ENCODE data around the gene ENOX1.

The ENOX1 gene

DNA sequence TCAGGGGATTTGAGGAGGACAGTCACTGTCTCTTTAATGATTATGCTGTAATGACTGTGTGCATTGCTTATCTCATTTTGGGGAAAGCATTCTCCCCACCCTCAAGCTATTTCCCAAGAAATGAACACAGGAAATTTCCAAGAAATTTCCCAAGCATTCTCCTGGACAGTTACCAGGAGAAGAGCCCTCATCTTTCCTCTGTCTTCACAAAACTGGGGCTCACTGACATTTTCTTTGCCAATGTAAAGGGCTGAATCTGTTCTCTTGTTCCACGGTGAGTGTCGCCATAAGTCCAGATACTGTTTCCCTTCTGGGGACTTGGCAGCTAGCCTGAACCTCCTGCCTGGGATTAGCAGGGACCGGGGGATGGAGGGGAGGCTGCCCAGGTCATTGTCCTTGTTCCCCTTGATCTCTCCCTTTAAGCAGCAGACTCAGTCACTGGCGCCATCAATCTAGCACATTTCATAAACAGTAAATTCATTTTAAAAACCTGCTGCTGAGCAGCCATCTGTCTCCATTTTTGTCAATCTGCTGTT lies 590.6 kb downstream of the ENOX1 start:
- H3K4me3 ChIP-seq (ENCODE audit: low read depth, low read length), result no peak overlapping the region
- TF ChIP-seq, protein P1, sequence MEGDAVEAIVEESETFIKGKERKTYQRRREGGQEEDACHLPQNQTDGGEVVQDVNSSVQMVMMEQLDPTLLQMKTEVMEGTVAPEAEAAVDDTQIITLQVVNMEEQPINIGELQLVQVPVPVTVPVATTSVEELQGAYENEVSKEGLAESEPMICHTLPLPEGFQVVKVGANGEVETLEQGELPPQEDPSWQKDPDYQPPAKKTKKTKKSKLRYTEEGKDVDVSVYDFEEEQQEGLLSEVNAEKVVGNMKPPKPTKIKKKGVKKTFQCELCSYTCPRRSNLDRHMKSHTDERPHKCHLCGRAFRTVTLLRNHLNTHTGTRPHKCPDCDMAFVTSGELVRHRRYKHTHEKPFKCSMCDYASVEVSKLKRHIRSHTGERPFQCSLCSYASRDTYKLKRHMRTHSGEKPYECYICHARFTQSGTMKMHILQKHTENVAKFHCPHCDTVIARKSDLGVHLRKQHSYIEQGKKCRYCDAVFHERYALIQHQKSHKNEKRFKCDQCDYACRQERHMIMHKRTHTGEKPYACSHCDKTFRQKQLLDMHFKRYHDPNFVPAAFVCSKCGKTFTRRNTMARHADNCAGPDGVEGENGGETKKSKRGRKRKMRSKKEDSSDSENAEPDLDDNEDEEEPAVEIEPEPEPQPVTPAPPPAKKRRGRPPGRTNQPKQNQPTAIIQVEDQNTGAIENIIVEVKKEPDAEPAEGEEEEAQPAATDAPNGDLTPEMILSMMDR (IDR thresholded peaks at IDR 0.05; ENCODE audit: insufficient read depth, low read depth, low read length, missing control alignments), result no peak
- no peak for DNase-seq (ENCODE audit: low read depth)

DNA sequence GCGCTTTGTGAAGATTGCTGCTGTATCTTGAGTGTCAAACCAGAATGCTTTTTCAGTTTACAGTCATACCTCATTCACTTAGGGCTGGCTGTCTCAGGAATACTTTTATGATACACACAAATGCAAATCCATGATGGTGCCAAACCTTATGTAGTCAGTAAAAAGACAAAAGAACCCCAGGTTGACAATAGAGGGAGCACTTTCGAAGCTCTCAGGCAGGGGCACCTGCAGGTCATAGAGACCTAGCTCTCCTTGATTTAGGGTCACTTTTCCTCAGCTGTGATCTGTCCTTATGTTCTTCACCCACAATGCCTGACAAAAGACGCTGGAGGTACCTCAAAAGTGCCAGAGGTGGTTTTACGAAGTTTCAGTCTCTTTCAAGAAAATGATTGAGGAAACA lies 591.2 kb downstream of the ENOX1 start:
- DNase-seq (ENCODE audit: low read depth), result peak; percentile 21
- H3K4me3 ChIP-seq (ENCODE audit: low read depth, low read length), result no peak overlapping the region
- TF ChIP-seq, protein P1 (IDR thresholded peaks at IDR 0.05; ENCODE audit: insufficient read depth, low read depth, low read length, missing control alignments), result peak; percentile 29

DNA sequence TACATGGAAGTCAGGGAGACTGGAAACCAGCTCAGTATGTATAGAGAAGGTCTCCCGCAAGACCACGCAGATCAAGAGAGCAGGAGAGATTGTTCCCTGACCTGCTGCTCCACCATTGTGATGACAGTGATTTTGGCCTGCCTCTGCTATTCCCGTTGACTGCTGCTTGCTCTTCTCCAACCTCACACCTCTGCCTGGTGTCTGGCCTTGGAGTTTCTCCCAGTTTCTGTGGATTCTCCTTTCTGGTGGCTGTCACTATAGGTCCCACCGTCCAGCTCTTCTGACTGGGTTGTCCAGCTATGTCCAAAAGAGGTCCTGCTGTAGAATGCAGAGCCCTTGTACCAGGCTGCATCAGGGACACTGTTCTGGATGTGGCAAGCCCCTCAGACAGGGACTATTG lies 591.7 kb downstream of the ENOX1 start:
- TF ChIP-seq, protein P1 (IDR thresholded peaks at IDR 0.05; ENCODE audit: insufficient read depth, low read depth, low read length, missing control alignments), result no peak
- H3K4me3 ChIP-seq (ENCODE audit: low read depth, low read length), result no peak overlapping the region
- no peak for DNase-seq (ENCODE audit: low read depth)

DNA sequence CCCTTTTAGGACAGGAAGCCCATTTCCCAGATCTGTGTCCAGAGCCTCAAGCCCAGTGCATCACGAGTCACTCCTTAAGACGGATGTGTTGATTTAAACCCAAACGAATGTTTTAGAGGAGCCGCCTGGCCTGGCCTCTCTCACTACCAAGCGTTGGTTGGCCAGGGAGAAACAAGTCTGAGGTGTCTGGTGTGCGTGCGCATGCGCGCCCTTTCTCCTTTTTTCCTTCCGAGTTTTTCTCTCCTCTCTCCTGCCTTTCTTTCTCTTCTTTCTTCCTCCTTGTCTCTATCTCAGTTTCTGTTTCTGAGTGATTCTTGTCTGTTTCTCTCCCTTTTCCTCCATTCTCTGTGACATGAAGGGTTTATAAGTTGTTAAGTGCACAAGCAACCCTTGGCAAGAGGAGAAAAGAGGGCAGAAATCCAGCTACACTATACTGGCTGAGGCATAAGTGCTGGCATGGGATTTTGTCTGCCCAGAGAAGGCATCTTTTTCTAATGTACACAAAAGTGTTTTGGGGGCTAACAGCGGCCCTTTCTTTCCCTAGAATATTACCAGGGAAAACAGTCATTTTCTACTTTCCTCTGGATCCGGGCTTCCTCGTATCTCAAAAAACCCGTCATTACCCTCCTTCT lies 592.9 kb downstream of the ENOX1 start:
- TF ChIP-seq, protein P1 (IDR thresholded peaks at IDR 0.05; ENCODE audit: insufficient read depth, low read depth, low read length, missing control alignments), result no peak
- H3K4me3 ChIP-seq (ENCODE audit: low read depth, low read length), result no peak overlapping the region
- DNase-seq (ENCODE audit: low read depth), result no peak

DNA sequence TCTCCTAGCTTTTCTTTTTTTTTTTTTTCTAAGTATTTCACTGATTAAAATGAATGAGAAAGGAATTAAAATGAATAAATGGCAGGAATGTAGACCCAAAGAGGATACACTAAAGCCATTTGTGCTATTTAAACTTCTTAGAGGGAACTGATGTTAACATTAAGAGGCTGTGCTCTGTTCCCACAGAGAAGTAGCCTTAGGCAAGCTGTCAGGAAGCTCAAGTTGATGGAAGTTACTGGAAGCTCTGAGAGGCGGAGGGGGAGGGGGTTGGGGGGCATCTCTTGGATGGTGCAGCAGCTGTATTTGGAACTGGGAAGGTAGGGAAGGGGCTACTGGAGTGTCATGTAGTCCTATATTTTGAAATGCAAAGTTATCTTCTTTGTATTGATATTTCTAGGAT lies 595.2 kb downstream of the ENOX1 start:
- TF ChIP-seq, protein P1 (IDR thresholded peaks at IDR 0.05; ENCODE audit: insufficient read depth, low read depth, low read length, missing control alignments), result no peak
- no peak for DNase-seq (ENCODE audit: low read depth)
- no peak overlapping the region for H3K4me3 ChIP-seq (ENCODE audit: low read depth, low read length)

DNA sequence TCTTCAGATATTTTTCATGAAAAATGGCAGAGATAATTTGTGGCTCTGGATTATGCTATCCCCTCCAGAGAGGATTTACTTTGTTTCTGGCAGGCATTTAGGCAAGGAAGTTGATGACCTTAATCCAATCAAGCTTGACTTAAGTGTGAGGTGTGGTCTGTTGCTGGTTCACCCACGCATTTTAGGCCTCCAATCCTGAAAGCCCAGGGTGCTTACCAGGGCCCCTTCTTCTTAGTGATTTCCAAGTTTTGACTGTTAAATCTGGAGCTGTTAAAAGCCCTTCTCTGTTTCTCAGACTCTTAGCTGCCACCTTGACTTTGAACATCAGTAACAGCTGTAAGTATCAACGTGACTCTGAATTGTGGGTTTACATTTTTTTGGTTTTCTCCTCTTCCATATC lies 601.5 kb downstream of the ENOX1 start:
- peak overlapping the region; percentile 22; the same call in 1 of the 2 replicates for H3K4me3 ChIP-seq (ENCODE audit: low read depth, low read length)
- TF ChIP-seq, protein P1 (IDR thresholded peaks at IDR 0.05; ENCODE audit: insufficient read depth, low read depth, low read length, missing control alignments), result no peak
- DNase-seq (ENCODE audit: low read depth), result peak; percentile 47

DNA sequence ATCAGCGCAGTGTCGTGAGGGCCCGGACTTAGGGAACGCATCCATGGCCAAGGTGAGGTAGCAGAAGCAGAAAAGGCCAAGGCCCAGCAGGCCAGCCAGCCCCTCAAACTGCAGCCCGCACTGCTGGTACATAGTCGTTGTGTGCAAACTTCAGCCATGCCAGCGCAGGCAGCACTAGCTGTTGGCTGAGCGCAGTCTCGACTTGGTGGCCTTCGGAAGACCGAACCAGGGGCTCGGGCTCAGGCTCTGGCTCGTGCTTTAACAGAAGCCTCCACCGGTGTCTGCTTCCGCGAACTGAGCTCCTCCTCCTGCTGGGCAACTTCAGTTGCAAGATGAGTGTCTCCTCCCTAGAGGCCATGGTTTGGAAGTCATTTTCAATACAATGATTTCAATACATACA lies 605.9 kb downstream of the ENOX1 start:
- TF ChIP-seq, protein P1 (IDR thresholded peaks at IDR 0.05; ENCODE audit: insufficient read depth, low read depth, low read length, missing control alignments), result no peak
- peak; percentile 5 for DNase-seq (ENCODE audit: low read depth)
- no peak overlapping the region for H3K4me3 ChIP-seq (ENCODE audit: low read depth, low read length)
